ENCODE data around the gene LANCL2.

- no peak for TF ChIP-seq CTCF (conservative IDR thresholded peaks at IDR 0.05; ENCODE audit: low read depth in 2 of 2)
- no peak for TF ChIP-seq EZH2 (IDR thresholded peaks at IDR 0.05; ENCODE audit: low read depth, unreplicated experiment)
- TF ChIP-seq POLR2AphosphoS5 (IDR thresholded peaks at IDR 0.05; ENCODE audit: low read depth) = no peak
- no peak for TF ChIP-seq EZH2phosphoT487 (IDR thresholded peaks at IDR 0.05; ENCODE audit: unreplicated experiment)
- TF ChIP-seq REST (IDR thresholded peaks at IDR 0.05; ENCODE audit: unreplicated experiment) = no peak
Observed at GRCh38 chr7:55473932-55474331, 108.8 kb downstream of the LANCL2 start.

Measured in GM23338 (cell line).